ENCODE measurements around the gene TMEM120B. TPM values are rescaled to one million over a fixed set of nuclear protein-coding genes. Genes with fewer than 3 reads are reported as not detected.

The TMEM120B gene
- total and polyA plus RNA-seq, 2 of the 13 experiments (the other 11 are each of a cell fraction or from before 2014, with no cell fraction given): 7.1 to 12.9 TPM

GRCh38 chr12:121725423-121725822 is 12.9 kb downstream of the TMEM120B start:
- Histone ChIP-seq H2AFZ (ENCODE audit: low read length) (no peak overlapping the region), H3K27me3 (ENCODE audit: control insufficient read depth in 1 of 2, insufficient read depth in 2 of 2, low read length in 2 of 2) (no peaks in the 10 kb centered on the region), H3K27ac (ENCODE audit: extremely low read length, insufficient read depth, low read length) (no peak overlapping the region), H3K4me2 (ENCODE audit: low read depth, low read length) (no peak overlapping the region), H3K4me1 (ENCODE audit: insufficient read depth, low read length) (no peaks in the 10 kb centered on the region), H3K79me2 (ENCODE audit: insufficient read depth, low read length) (no peaks in the 10 kb centered on the region), H4K20me1 (ENCODE audit: insufficient read depth, low read length) (no peaks in the 10 kb centered on the region), H3K9ac (ENCODE audit: insufficient read depth, low read depth, low read length) (no peak overlapping the region), H3K4me3 (replicated peaks in 1 of 3; ENCODE audit: insufficient read depth in 1 of 3, low read depth in 2 of 3, low read length in 3 of 3) (no peak overlapping the region), H3K9me3 (ENCODE audit: low read length) (no peaks in the 10 kb centered on the region), H3K36me3 (replicated peaks in 1 of 2; ENCODE audit: control insufficient read depth in 1 of 2, insufficient read depth in 2 of 2, low read length in 2 of 2) (0 out of 5 replicates have a peak, but pooled peaks cover 0 to 3% of the 10 kb centered on the region in 2 experiments)
- 97% methylated on average over 3 of the region's 3 CpGs for WGBS (ENCODE audit: low lambda C conversion rate)
- FAIRE-seq (no peak), ATAC-seq (no peak), DNase-seq (ENCODE audit: low spot score) (no peak)
- BruUV-seq (replicated peaks): no TSS peak
- in situ Hi-C loops (cut with HindIII; ENCODE audit: extremely low pct_ligation_motif_present, low pct_unique_long_range_greater_than_20kb) (no loop called here), intact Hi-C loops (cut with micrococcal nuclease; ENCODE audit: unreplicated experiment) (no loop called here)
- TF ChIP-seq ZBTB14 (CRISPR knock-in tag; IDR thresholded peaks at IDR 0.05) (no peak), MAFF (IDR thresholded peaks at IDR 0.05; ENCODE audit: low read depth, low read length) (peak; percentile 71), TRIM24 (CRISPR knock-in tag; IDR thresholded peaks at IDR 0.05) (no peak), ZNF24 (IDR thresholded peaks at IDR 0.05) (no peak), ZFX (CRISPR knock-in tag; IDR thresholded peaks at IDR 0.05; ENCODE audit: low read depth) (no peak), NFE2L2 (IDR thresholded peaks at IDR 0.05; ENCODE audit: low read length) (no peak), ZBTB42 (CRISPR knock-in tag; IDR thresholded peaks at IDR 0.05) (no peak), ZMYM3 (CRISPR knock-in tag; IDR thresholded peaks at IDR 0.05) (no peak), MAFK (conservative IDR thresholded peaks at IDR 0.05 in 1 of 2, IDR thresholded peaks at IDR 0.05 in 1 of 2; ENCODE audit: low read length in 2 of 2) (peak; percentile 61 to 82), CREBL2 (CRISPR knock-in tag; IDR thresholded peaks at IDR 0.05; ENCODE audit: borderline replicate concordance) (no peak), ETV5 (CRISPR knock-in tag; IDR thresholded peaks at IDR 0.05; ENCODE audit: borderline replicate concordance) (no peak), ZNF556 (CRISPR knock-in tag; IDR thresholded peaks at IDR 0.05; ENCODE audit: borderline replicate concordance) (no peak), ZNF563 (CRISPR knock-in tag; IDR thresholded peaks at IDR 0.05) (no peak), ZNF414 (CRISPR knock-in tag; IDR thresholded peaks at IDR 0.05) (no peak), NFYC (CRISPR knock-in tag; IDR thresholded peaks at IDR 0.05) (no peak)
- CTCF ChIA-PET (ENCODE audit: low intra/inter-chr PET ratio, low total read pairs): no interaction called here
- POLR2A ChIA-PET: no interaction called here
